Kidney epithelial cell (primary cell): ENCODE measurements around the gene NUP98. TPM values are rescaled to one million over a fixed set of nuclear protein-coding genes. Genes with fewer than 3 reads are reported as not detected.
"Not testable (repeated sequence)": the region's sequence is repeated elsewhere in the genome, so short reads cannot be mapped to it uniquely, and the experiment has no call there.

ENCODE experiments used
- DNase-seq: peaks from one replicate; pipeline ENCODE4 v3.0.0-alpha.2; 2010; ENCODE audit warnings: low read depth
- H3K27me3 ChIP-seq: 2 replicates; pipeline ENCODE4 v1.6.0; 2011; ENCODE audit warnings: low read length; ENCODE audit not compliant: control insufficient read depth, insufficient read depth
- H3K36me3 ChIP-seq: 2 replicates; pipeline ENCODE4 v1.5.1; 2011; ENCODE audit warnings: low read length; ENCODE audit not compliant: control insufficient read depth, insufficient read depth
- H3K4me3 ChIP-seq: 2 replicates; pipeline ENCODE4 v1.5.1; 2011; ENCODE audit warnings: low read depth, mild to moderate bottlenecking, control low read depth, low read length
- total RNA-seq: library from RNA; depleted of rRNA; stranded (reverse); fragments of >200 nt; gene quantifications from 2 replicates; pipeline ENCODE4 v1.2.3, GENCODE V29; 2015
- TF ChIP-seq, protein P1 (sequence below): IDR thresholded peaks from 2 replicates; pipeline ENCODE4 v1.5.1; 2011; ENCODE audit warnings: mild to moderate bottlenecking, moderate library complexity, low read length, control low read depth, inconsistent platforms; ENCODE audit not compliant: insufficient read depth, poor library complexity, severe bottlenecking

The NUP98 gene
- total RNA-seq, 1 donor from 2014 or later, result 94.0 TPM

DNA sequence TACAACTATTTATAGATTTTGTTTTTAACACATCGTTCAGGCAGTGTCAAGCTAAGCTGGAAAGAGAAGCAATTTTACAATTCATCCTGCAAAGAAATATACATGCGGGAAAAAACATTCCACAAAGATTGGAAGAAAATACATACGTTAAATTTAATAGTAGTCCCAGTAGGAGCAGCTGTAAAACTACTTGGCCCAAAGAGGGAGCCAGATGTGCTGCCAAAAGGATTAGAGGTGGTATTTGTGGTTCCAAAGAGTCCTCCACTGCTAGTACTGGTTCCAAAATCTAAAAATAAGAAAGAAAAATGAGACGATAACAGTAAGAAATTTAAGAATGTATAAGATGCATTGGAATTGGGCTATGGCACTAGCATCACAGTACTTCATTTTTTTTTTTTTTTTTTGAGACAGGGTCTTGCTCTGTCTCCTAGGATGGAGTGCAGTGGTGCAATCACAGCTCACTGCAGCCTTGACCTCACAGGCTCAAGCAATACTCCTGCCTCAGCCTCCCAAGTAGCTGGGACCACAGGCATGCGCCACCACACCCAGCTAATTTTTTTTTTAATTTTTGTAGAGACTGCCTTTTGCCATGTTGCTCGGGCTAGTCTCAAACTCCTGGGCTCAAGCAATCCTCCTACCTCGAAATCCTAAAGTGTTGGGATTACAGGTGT lies 21.5 kb downstream of the NUP98 start:
- no peak for DNase-seq
- TF ChIP-seq, protein P1, sequence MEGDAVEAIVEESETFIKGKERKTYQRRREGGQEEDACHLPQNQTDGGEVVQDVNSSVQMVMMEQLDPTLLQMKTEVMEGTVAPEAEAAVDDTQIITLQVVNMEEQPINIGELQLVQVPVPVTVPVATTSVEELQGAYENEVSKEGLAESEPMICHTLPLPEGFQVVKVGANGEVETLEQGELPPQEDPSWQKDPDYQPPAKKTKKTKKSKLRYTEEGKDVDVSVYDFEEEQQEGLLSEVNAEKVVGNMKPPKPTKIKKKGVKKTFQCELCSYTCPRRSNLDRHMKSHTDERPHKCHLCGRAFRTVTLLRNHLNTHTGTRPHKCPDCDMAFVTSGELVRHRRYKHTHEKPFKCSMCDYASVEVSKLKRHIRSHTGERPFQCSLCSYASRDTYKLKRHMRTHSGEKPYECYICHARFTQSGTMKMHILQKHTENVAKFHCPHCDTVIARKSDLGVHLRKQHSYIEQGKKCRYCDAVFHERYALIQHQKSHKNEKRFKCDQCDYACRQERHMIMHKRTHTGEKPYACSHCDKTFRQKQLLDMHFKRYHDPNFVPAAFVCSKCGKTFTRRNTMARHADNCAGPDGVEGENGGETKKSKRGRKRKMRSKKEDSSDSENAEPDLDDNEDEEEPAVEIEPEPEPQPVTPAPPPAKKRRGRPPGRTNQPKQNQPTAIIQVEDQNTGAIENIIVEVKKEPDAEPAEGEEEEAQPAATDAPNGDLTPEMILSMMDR, result no peak
- H3K27me3 ChIP-seq, result no peaks in the 10 kb centered on the region
- no peak overlapping the region for H3K4me3 ChIP-seq
- peaks cover 5% of the 10 kb centered on the region for H3K36me3 ChIP-seq

DNA sequence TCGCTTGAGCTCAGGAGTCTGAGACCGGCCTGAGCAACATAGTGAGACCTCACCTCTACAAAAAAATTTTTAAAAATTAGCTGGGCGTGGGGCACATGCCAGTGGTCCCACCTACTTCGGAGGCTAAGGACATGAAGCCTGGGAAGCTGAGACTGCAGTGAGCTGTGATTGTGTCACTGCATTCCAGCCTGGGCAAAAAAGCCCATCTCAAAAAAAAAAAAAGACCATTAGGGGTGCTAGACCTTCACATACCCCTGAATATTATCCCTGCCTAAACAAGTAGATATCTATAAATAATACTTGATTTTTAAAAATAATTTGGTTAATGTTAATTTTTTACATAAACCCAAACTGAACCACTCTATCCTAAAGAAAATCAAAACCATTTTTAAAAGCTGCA lies 24.2 kb downstream of the NUP98 start:
- peaks cover under 1% of the 10 kb centered on the region for H3K36me3 ChIP-seq
- TF ChIP-seq, protein P1, result no peak
- DNase-seq, result no peak

DNA sequence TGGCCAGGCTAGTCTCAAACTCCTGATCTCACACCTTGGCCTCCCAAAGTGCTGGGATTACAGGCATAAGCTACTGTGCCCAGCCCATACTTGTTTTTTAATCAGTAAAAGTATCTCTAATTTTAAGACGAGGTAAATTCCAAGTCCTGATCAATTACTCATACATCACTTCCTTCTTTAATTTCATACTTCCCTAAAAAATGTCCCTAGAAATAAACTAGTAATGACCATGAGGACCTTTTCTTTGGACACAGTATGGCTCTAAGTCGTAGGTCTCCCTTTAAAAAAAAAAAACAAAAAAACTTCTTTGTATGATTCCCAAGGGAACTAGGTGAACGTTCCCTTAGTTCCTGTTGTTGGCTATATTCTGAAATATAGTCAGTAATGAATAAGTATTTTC lies 29.8 kb downstream of the NUP98 start:
- Histone ChIP-seq H3K27me3 (no peaks in the 10 kb centered on the region), H3K36me3 (no peaks in the 10 kb centered on the region), H3K4me3 (no peak overlapping the region)
- TF ChIP-seq, protein P1, result no peak
- DNase-seq, result no peak

More for the DNA sequence above, 24.2 kb downstream of the NUP98 start:
- H3K4me3 ChIP-seq, result no peak overlapping the region
- no peaks in the 10 kb centered on the region for H3K27me3 ChIP-seq

- H3K27me3 ChIP-seq, H3K36me3 ChIP-seq, DNase-seq: not testable (repeated sequence)
These were observed 30.5 kb downstream of the NUP98 start for GRCh38 chr11:3766836-3767235.

DNA sequence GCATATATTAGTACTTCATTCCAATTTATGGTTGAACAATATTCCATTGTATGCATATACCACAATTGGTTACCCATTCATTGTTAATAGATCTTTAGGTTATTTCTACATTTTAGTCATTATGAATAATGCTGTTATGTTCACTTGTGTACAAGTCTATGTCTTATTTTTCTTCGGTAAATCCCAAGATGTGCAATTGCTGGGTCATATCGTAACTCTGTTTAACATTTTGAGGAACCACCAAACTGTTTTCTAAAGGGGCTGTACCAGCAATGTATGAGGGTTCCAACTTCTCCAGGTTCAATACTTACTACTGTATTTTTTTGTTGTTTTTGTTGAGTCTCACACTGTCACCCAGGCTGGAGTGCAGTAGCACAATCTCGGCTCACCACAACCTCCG lies 33.1 kb downstream of the NUP98 start:
- H3K27me3 ChIP-seq, result no peaks in the 10 kb centered on the region
- H3K4me3 ChIP-seq, result no peak overlapping the region
- H3K36me3 ChIP-seq, result no peaks in the 10 kb centered on the region
- no peak for DNase-seq
- TF ChIP-seq, protein P1, result no peak

More at GRCh38 chr11:3766836-3767235, 30.5 kb downstream of the NUP98 start:
- not testable (repeated sequence) for H3K4me3 ChIP-seq

- no peak for DNase-seq
- H3K36me3 ChIP-seq, result no peaks in the 10 kb centered on the region
These were observed 42.2 kb downstream of the NUP98 start for GRCh38 chr11:3755151-3755550.

More at GRCh38 chr11:3755151-3755550, 42.2 kb downstream of the NUP98 start:
- TF ChIP-seq, protein P1, result no peak
- Histone ChIP-seq H3K4me3 (no peak overlapping the region), H3K27me3 (no peaks in the 10 kb centered on the region)
